NCI-H510A (cell line): ENCODE results near the gene PLA2G2F.

ENCODE experiments used
- DNase-seq: peaks from one replicate; lab custom pipeline; 2025; lab: John Stamatoyannopoulos, UW

PLA2G2F gene

GRCh38 chr1:20138961-20139550, at the start of gene PLA2G2F:
Gene PLA2G2F (plus strand): TSS chr1:20139323. CDS start chr1:20139428, 105 bp downstream.
- DNase-seq = no peak

GRCh38 chr1:20089328-20090077, 49.6 kb upstream of the PLA2G2F start:
- no peak for DNase-seq

GRCh38 chr1:20090119-20090518, 49.0 kb upstream of the PLA2G2F start:
- no peak for DNase-seq

GRCh38 chr1:20090641-20091040, 48.5 kb upstream of the PLA2G2F start:
- no peak for DNase-seq

GRCh38 chr1:20093303-20093702, 45.8 kb upstream of the PLA2G2F start:
- no peak for DNase-seq

- no peak for DNase-seq
Observed at GRCh38 chr1:20093940-20094391, 45.2 kb upstream of the PLA2G2F start.

- no peak for DNase-seq
Observed at GRCh38 chr1:20095564-20096434, 43.3 kb upstream of the PLA2G2F start.

- no peak for DNase-seq
Observed at GRCh38 chr1:20096840-20097447, 42.2 kb upstream of the PLA2G2F start.

GRCh38 chr1:20099533-20099932, 39.6 kb upstream of the PLA2G2F start:
- DNase-seq = no peak

- peak; percentile 49 for DNase-seq
Observed at GRCh38 chr1:20100632-20101355, 38.3 kb upstream of the PLA2G2F start.

GRCh38 chr1:20102875-20103274, 36.2 kb upstream of the PLA2G2F start:
- DNase-seq = no peak

GRCh38 chr1:20105856-20106255, 33.3 kb upstream of the PLA2G2F start:
- DNase-seq = no peak

GRCh38 chr1:20107351-20107750, 31.8 kb upstream of the PLA2G2F start:
- DNase-seq = no peak

- no peak for DNase-seq
Observed at GRCh38 chr1:20107796-20108195, 31.3 kb upstream of the PLA2G2F start.

- no peak for DNase-seq
Observed at GRCh38 chr1:20108366-20109123, 30.6 kb upstream of the PLA2G2F start.

- DNase-seq = no peak
Observed at GRCh38 chr1:20109223-20109856, 29.8 kb upstream of the PLA2G2F start.

GRCh38 chr1:20110679-20111078, 28.4 kb upstream of the PLA2G2F start:
- no peak for DNase-seq

- DNase-seq = no peak
Observed at GRCh38 chr1:20111452-20111851, 27.7 kb upstream of the PLA2G2F start.

GRCh38 chr1:20112279-20113000, 26.7 kb upstream of the PLA2G2F start:
- DNase-seq = no peak
